Activated B cell treated with CpG ODN at 0.5 μM for 24 hours (primary cell): ENCODE measurements around the gene GPRIN2. TPM values are rescaled to one million over a fixed set of nuclear protein-coding genes. Genes with fewer than 3 reads are reported as not detected.

Experiments used
- ATAC-seq: fragments of 200-7000 bp; cut with Tn5 transposase; one replicate; pipeline ENCODE4 v1.10.0; 2021; ENCODE audit warnings: low read depth, mild to moderate bottlenecking, moderate library complexity
- CTCF ChIA-PET: fragments of 350-600 bp; sonication (Branson Sonifier 250); formaldehyde crosslinking; loops from one replicate; lab custom pipeline; 2021; ENCODE audit warnings: antibody characterized with exemption; lab: Charles Lee
- POLR2A ChIA-PET: fragments of 350-600 bp; sonication (Branson Sonifier 250); formaldehyde crosslinking; loops from one replicate; lab custom pipeline; 2021; ENCODE audit warnings: antibody characterized with exemption; lab: Charles Lee
- DNase-seq: peaks from one replicate; pipeline ENCODE4 v3.0.0; 2022
- H3K27ac Mint-ChIP-seq: one replicate; pipeline ENCODE4 v1.8.0; 2020; ENCODE audit warnings: mixed read lengths
- H3K27me3 Mint-ChIP-seq: one replicate; pipeline ENCODE4 v1.8.0; 2021; ENCODE audit warnings: mixed read lengths
- H3K36me3 Mint-ChIP-seq: one replicate; pipeline ENCODE4 v1.8.0; 2021; ENCODE audit warnings: low read depth, mixed read lengths
- H3K4me1 Mint-ChIP-seq: one replicate; pipeline ENCODE4 v1.8.0; 2021; ENCODE audit warnings: mixed read lengths
- H3K4me3 Mint-ChIP-seq: one replicate; pipeline ENCODE4 v1.8.0; 2020; ENCODE audit warnings: mild to moderate bottlenecking, mixed read lengths
- H3K9me3 Mint-ChIP-seq: one replicate; pipeline ENCODE4 v1.8.0; 2020; ENCODE audit warnings: mixed read lengths
- CTCF ChIP-seq: fragments of 200-600 bp; IDR thresholded peaks from one replicate; pipeline ENCODE4 v1.8.0; 2022; ENCODE audit warnings: antibody characterized with exemption, mild to moderate bottlenecking
- intact Hi-C: fragments of 100-400 bp; cut with micrococcal nuclease; formaldehyde crosslinking; loops from one replicate; pipeline ENCODE4 v1.15.1; 2024
- total RNA-seq: library from RNA; stranded (reverse); gene quantifications from 2 replicates; pipeline ENCODE4 v1.2.3, GENCODE V29; 2022

The GPRIN2 gene
- total RNA-seq, 1 donor from 2014 or later = not detected

- H3K9me3 Mint-ChIP-seq = no peaks in the 10 kb centered on the region
- POLR2A ChIA-PET = no interaction called here
- no peak for TF ChIP-seq CTCF
- no peak for ATAC-seq
- no peak for DNase-seq
- CTCF ChIA-PET = no interaction called here
- no peaks in the 10 kb centered on the region for H3K27me3 Mint-ChIP-seq
- H3K4me1 Mint-ChIP-seq = no peaks in the 10 kb centered on the region
- no peak overlapping the region for H3K27ac Mint-ChIP-seq
- no peaks in the 10 kb centered on the region for H3K36me3 Mint-ChIP-seq
- H3K4me3 Mint-ChIP-seq = no peak overlapping the region
- intact Hi-C loops = no loop called here
Observed at GRCh38 chr10:46550076-46550790, 6.2 kb downstream of the GPRIN2 start.

- intact Hi-C loops = no loop called here
- DNase-seq = no peak
- no peak overlapping the region for H3K27ac Mint-ChIP-seq
- no peak for ATAC-seq
- CTCF ChIA-PET = no interaction called here
- no peak for TF ChIP-seq CTCF
- POLR2A ChIA-PET = no interaction called here
- H3K4me3 Mint-ChIP-seq = no peak overlapping the region
- no peaks in the 10 kb centered on the region for H3K36me3 Mint-ChIP-seq
- H3K4me1 Mint-ChIP-seq = no peaks in the 10 kb centered on the region
- H3K27me3 Mint-ChIP-seq = no peaks in the 10 kb centered on the region
- H3K9me3 Mint-ChIP-seq = no peaks in the 10 kb centered on the region
Observed at GRCh38 chr10:46549171-46550075, 7.0 kb downstream of the GPRIN2 start.

GRCh38 chr10:46548498-46549090 lies 7.9 kb downstream of the GPRIN2 start:
- H3K4me1 Mint-ChIP-seq = no peaks in the 10 kb centered on the region

GRCh38 chr10:46547541-46548497 lies 8.6 kb downstream of the GPRIN2 start:
- no peak overlapping the region for H3K27ac Mint-ChIP-seq
- DNase-seq = peak; percentile 13
- POLR2A ChIA-PET = no interaction called here

More at GRCh38 chr10:46548498-46549090, 7.9 kb downstream of the GPRIN2 start:
- no peak for DNase-seq
- no peak for ATAC-seq
- intact Hi-C loops = no loop called here
- H3K4me3 Mint-ChIP-seq = no peak overlapping the region
- POLR2A ChIA-PET = no interaction called here
- CTCF ChIA-PET = no interaction called here
- no peaks in the 10 kb centered on the region for H3K9me3 Mint-ChIP-seq
- no peak for TF ChIP-seq CTCF
- no peak overlapping the region for H3K27ac Mint-ChIP-seq
- no peaks in the 10 kb centered on the region for H3K36me3 Mint-ChIP-seq
- peaks cover 4% of the 10 kb centered on the region for H3K27me3 Mint-ChIP-seq

More at GRCh38 chr10:46547541-46548497, 8.6 kb downstream of the GPRIN2 start:
- H3K4me1 Mint-ChIP-seq = no peaks in the 10 kb centered on the region
- no peak for ATAC-seq
- H3K36me3 Mint-ChIP-seq = no peaks in the 10 kb centered on the region
- H3K9me3 Mint-ChIP-seq = no peaks in the 10 kb centered on the region
- TF ChIP-seq CTCF = no peak
- CTCF ChIA-PET = no interaction called here
- no peak overlapping the region for H3K4me3 Mint-ChIP-seq
- peaks cover 12% of the 10 kb centered on the region for H3K27me3 Mint-ChIP-seq
- intact Hi-C loops = no loop called here
